NOMO-1 (cell line): ENCODE measurements around the gene VEGFD.

Source experiments
- DNase-seq, 2 experiments: peaks; one replicate each; lab custom pipeline; 2025; ENCODE audit not compliant: unreplicated experiment in 2 of 2; lab: John Stamatoyannopoulos, UW

Gene VEGFD

DNA sequence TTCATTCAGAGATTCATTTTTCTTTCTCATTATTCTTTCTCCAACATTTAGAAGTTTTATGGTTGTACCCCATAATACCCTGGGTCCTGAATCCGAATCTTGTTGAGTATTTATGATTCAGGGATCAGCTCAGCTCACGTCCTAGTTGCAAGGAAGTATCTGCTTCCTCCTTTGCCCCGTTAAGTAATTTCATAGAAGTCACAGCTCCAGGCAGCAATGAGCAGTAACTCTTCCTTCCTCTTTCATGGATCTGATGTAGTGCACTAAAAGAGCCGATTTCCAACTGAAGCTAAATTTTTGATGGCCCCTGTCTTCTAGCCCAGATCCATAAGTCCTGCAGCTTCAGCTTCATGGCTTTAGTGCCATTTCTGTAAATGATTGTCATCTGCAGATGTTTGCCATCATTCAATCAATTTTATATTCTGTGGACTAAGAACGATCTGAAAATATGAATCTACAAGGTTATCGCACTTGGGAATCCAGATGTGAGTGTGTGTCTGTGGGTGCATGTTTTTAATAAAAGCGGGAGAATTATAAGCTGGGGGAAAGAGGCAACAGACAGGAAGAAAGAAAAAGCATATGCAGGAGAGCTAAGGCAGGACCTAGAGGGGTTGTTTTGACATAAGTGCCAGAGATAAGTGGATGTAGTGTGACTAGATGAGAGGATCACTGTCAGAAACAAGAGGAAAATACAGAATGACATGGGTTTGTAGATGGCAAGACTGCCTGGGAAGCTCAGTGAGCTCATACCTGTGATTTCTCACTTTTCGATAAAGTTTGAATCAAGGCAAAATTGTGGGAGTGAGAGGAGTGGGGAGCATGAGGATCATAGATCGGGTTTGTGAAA, 17.5 kb downstream of the VEGFD start:
- DNase-seq = peak; percentile 69 to 81

GRCh38 chrX:15359701-15360100, 24.5 kb downstream of the VEGFD start:
- no peak for DNase-seq

DNA sequence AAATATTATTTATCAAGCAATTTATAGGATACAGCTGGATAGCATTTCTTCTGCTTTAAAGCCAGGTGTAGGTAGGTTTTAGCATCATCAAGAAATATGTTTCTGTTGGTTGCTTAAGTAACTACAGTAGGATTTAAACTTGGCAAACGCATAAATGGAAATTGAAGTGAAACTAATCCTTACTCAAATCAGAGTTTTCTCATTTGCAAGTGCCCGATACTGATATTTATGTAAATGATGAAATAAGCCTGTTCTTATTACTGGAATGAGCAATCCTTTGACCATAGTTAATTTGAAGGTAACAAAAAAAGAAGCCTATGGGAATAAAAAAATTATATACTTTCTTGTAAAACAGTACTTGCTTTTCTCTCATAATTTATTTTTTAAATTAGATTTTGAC, 25.7 kb downstream of the VEGFD start:
- no peak for DNase-seq

- peak; percentile 16 for DNase-seq
Measured at GRCh38 chrX:15356444-15356843, 27.8 kb downstream of the VEGFD start.

DNA sequence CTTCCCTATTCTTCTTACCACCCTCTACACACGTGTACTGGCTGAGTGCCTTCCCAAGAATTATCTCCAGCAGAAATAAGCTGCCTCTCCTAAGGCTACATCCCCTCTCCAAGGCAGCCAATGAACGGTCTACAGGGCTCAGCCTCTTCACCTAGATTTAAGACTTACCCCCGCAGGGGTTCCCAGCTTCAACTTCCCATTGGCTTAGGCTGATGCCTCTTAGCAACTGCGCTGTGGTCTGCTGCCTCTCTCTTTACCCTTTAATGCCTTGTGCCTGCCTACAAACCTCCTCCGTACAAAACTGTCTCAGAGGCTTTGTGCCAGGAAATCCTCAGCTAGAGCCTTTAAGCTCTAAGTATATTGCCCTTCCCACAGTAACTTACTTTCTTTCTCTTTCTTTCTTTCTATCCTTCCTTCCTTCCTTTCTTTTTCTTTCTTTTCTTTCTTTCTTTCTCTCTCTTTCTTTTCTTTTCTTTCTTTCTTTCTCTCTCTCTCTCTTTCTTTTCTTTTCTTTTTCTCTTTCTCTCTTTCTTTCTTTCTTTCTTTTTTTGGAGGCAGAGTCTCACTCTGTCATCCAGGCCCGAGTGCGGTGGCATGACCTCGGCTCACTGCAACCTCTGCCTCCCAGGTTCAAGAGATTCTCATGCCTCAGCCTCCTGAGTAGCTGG, 33.8 kb downstream of the VEGFD start:
- no peak for DNase-seq

DNA sequence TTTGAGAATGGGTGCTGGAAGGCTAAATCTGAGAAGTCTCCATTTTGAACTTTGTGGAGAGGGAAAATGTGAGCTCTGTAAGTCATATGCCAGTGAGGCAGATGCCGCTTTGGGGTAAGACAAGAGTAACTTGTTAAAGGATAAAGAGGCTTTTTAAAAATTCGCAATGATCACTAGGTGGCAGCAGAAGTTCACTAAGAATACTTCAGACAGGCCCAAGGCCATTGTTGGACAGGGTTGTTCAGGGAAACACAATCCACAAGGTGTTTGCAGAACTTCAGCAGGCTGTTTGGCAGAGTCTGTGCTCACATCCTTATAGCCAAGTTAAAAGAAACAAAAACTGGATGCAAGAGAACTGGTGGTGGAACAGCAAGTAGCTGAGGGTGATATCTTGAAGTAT, 35.2 kb downstream of the VEGFD start:
- peak in 1 of 2 experiments; percentile 38 for DNase-seq

DNA sequence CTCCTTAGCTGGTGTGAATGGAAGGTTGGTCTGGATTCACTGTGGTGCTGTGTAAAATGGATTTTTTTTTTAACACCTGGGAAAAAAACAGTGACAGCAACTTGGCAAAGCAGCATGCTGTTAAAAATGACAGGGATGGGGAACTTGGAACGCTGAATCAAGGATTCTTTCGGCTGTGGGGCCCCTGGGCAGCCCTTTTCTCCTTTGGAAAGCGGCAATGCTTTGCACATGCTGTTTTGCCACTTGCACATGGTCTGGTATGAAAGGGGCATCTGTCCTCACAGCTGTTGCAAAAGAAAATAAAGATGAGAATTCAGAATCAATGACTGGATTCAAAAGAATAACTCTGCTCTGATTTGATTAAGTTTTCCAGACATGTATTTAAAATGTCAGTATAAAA, 38.2 kb downstream of the VEGFD start:
- DNase-seq = no peak

DNA sequence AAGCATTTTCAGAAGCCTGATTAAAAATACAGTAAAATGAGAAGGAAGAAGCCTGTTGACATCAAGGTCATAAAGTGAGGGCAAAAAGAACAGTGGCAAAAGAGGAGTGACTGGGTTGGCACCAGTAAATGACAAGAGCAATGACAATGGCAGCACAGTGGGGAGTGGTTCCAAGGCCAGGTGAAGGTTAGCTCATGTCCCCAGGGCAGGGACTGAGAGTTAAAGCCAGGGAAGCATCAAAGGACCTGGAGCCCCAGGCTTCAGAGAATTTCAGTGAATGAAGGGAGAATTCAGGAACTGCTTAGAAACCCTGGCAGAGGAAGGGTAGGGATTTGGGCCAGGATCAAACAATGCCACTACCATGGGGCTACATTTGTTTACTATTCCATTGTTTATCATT, 40.1 kb downstream of the VEGFD start:
- no peak for DNase-seq

- DNase-seq = peak in 1 of 2 experiments; percentile 15
Measured at GRCh38 chrX:15343075-15343476, 41.1 kb downstream of the VEGFD start.

DNA sequence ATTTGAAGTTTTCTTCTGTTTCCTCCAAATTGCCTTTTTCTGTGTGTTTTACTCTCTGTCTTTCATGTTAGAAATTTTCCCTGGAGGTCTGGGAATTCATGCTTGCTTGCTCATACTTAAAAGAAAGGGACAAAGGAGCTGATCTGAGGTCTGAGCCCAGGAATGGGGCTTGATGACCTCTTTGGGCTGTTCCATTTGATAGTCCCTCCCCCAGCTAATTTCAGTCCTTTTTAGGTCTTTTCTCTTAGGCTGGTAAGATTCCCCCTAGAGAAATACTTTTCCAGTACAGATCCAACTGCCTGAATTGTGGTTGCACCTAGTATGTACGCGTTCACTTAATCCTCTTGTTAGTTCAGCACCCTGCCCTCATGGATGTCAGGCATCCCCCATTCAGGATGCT, 43.3 kb downstream of the VEGFD start:
- DNase-seq = no peak

DNA sequence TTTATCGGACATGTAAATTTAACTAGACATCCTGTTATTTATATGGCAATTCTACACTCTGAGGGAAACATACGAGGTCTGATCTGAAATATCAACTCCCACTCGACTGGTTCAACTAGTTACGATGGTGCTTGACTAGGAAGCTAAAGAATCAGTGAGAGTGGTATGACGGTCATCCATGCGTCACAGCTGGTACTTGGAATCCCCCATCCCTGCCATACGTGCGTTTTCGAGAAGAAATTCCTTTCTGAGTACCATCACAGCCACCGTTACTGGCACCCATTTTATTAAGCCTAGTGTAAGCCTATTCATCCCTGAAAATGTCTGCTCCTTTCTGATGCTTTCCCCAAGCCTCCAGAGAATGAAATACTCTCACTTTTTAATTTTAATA, 48.2 kb downstream of the VEGFD start:
- DNase-seq = no peak

DNA sequence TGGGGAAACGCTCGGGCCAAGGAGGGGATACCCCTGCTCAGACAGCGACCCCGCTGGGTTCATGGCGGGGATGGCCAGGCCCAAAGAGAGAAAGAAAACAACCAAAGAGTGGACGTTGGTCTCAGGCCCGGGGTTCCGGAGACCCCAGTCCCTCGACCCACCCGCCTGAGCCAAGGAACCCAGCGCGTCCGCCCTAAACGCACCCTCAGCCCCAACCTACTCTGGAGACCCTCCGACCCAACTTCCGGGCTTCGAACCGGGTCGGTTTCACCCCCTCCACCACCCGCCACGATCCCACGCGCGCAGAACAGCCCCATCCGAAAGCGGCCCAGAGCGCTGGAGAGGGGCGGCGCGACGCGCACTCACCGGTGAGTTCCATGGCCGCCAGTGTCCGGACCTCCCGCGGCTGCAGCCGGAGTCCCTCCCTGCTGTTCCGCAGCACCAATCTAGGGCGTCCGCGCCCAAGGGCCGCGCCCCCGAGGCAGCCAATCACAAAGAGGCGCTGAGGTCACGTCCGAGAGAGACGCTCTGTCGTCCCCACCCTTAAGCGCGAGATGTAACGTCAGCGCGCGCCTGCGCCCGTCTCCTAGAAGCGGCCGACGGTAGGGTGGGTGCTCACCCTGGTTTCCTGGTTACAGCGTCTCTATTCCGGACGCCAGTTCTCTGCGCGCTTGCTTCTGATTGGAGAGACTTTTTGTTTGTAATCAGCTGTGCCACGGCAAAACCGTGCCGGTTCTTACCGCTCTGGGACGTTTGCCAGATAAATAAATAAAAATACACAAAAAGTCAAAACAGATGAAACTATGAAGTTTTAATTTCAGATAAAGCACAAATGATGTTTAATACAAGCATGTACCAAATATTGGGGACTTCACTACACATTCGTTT, 48.8 kb downstream of the VEGFD start, which contains the start of gene PIGA:
Gene PIGA, minus strand, starts transcription at position 389 of the 888 bp plus-strand sequence. CDS start 3,593 bp downstream, outside the sequence.
- DNase-seq = peak; percentile 85 to 89

DNA sequence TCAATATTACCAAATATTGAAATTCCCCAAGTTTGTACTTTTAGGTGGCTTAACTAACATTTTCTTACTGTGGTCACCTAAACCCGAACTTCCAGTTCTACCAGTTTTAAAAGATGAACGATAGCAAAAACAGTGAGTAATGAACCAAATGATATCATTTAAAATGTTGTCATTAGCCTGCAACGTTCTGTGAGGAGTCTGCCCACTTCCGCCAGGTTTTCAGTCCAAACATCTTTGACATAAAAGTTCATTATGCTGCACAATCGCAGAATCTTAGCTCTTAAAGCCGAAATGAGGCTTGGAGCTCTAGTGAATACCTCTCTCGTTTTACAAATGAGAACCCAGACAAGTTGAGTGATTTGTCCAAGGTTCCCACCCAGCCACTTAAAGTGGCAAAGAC, 49.7 kb downstream of the VEGFD start:
- peak in 1 of 2 experiments; percentile 18 for DNase-seq

DNA sequence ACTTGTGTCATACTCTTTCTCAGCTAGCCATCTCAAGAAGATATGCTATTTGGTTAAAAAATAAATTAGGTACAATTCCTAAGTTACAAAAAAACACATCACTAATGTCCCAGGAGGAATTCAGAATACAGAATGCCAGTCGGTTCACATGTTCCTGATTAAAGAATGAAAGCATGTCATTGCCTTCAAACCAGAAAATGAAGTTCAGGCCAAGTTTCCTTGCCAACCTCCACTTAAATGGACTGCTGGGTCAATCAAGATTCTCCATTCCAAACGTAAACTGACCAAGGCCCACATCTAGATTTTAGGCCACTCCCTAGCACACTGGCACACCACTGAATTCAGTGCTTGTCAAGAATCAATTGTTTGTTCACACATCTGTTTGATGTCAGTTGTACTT, 55.4 kb downstream of the VEGFD start:
- no peak for DNase-seq

DNA sequence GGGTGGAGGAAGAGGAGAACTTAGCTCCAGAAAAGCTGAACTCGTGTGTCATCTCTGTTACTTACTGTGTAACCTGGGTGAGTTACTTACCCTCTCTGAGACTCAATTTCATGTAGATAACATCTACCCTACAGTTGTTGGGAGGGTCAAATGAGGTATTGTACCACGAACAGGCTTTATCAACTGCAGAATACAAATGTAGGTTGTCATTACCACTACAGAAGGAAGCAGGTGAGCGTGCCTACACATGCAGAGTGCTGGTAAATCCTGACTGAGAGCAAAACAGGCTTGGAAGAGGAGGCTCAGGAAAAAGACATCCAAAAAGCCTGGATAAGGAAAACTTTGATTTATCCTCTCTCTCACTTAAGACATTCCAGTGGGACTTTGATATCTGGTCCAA, 56.1 kb downstream of the VEGFD start:
- DNase-seq = no peak

DNA sequence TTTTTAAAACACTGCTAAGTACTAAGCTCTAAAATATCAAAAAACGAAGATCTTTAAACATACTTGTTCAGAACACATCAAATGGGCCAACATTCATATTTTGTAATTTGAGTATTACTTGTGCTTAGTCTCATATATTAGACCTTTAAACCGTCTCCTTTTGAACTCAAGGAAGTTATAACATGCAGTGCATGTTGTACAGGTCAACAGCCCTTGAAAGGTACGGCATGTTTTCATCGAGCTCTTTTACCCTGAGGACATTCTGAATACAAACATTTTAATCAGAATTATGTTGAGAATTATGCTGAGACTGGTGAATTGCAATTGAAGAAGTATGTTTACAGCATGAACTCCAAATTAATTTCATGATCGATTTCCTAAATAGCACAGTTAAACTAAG, 61.7 kb downstream of the VEGFD start:
- no peak for DNase-seq

GRCh38 chrX:15322072-15322471, 62.1 kb downstream of the VEGFD start:
- DNase-seq = no peak

GRCh38 chrX:15321447-15321846, 62.8 kb downstream of the VEGFD start:
- DNase-seq = peak; percentile 66 to 88

DNA sequence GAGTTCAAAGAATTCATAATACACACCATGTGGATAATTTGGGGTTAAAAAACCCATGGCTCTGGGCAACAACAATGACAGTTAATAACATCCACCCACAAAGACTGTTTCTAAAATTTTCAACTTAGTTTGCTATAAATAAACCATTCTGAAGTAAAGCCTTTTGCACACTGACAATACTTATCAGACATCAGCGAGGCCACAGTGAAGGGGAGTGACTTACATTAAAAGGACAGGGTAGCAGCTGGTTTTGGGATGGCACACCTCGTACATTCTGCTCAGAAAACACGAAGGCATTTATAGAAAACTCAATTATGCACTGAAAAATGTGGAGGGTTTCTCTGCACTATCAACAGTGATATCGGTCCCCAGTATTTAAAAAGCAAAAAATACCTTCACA, 63.9 kb downstream of the VEGFD start:
- no peak for DNase-seq

DNA sequence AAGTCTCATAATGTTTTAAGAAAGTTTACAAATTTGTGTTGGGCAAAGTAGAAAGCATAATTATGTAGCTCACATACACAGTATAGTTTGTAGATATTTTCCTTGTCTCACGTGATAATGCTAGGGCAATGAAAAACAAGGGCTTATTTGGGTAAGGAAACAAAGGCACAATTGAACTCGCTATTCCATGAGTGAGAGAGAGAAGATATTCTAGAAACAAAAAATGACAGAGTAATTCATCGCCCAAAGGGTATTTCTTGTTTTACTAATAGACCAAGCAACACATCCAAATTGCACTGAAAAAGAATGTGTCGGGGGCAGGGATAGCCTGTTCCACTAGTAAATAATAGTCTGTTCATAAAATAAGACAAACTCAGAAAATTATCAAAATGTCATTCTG, 65.1 kb downstream of the VEGFD start:
- DNase-seq = no peak

- no peak for DNase-seq
Measured at GRCh38 chrX:15315509-15315908, 68.7 kb downstream of the VEGFD start, which contains the start of gene ASB11. Gene ASB11 (minus strand): TSS chrX:15315640. CDS start chrX:15315605, 35 bp downstream.
